ENCODE results near the gene CNOT1. TPM values are rescaled to one million over a fixed set of nuclear protein-coding genes. Genes with fewer than 3 reads are reported as not detected.

The CNOT1 gene
- total and polyA plus RNA-seq, 2 of the 4 experiments (the other 2 are of a cell fraction) = 85.5 to 357 TPM

DNA sequence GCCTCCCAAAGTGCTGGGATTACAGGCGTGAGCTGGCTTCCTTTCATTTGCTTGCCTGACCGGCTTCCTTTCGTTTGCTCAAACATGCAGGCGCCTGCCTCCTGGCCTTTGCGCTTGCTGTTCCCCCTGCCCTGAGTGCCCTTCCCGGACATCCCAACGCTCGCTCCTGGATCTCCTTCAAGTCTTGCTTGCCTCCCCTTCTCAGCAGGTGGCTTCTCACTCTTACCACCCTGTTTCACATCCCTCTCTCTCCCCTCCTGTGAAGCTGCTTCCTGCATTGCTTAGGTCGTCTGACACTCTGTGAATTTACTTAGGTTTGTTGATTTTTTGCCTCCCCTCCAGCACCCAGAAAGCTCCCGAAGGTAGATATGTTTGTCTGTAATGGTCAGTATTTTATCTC lies 155.3 kb downstream of the CNOT1 start:
- in situ Hi-C loops (cut with MboI; ENCODE audit: low sequenced_read_pairs) (no loop called here), dilution Hi-C loops (cut with HindIII; ENCODE audit: low sequenced_read_pairs, unreplicated experiment) (no loop called here), intact Hi-C loops (cut with micrococcal nuclease) (no loop called here)
- H3K4ac ChIP-seq (ENCODE audit: low read depth, low read length) = no peak overlapping the region
- no peak overlapping the region for H2BK20ac ChIP-seq (ENCODE audit: low read depth, low read length)
- no peaks in the 10 kb centered on the region for H3K36me3 ChIP-seq (ENCODE audit: control insufficient read depth, insufficient read depth, low read length)
- H3K4me3 ChIP-seq (ENCODE audit: insufficient read depth, low read depth, low read length) = no peak overlapping the region
- ChIA-PET CTCF (no interaction called here), POLR2A (ENCODE audit: unreplicated experiment) (no interaction called here)
- no peaks in the 10 kb centered on the region for H3K9me1 ChIP-seq (ENCODE audit: insufficient read depth, low read length)
- no peak overlapping the region for H2AFZ ChIP-seq (replicated peaks; ENCODE audit: low read length, poor library complexity)
- no peak overlapping the region for H3K9ac ChIP-seq (ENCODE audit: low read depth, low read length)
- H4K5ac ChIP-seq (ENCODE audit: low read depth, low read length) = no peak overlapping the region
- no peaks in the 10 kb centered on the region for H3K4me1 ChIP-seq (ENCODE audit: control insufficient read depth, insufficient read depth, low read length)
- TF ChIP-seq MXI1 (IDR thresholded peaks at IDR 0.05; ENCODE audit: borderline replicate concordance, low read depth, low read length) (no peak), FOS (IDR thresholded peaks at IDR 0.05; ENCODE audit: low read depth, low read length) (no peak), CHD1 (IDR thresholded peaks at IDR 0.05; ENCODE audit: low read depth, low read length) (no peak)
- DNase-seq = no peak
- H3K27me3 ChIP-seq (ENCODE audit: control insufficient read depth, insufficient read depth, low read length) = peaks cover 39% of the 10 kb centered on the region
- ATAC-seq (ENCODE audit: low read depth) = no peak
- 72% methylated on average over 5 of the region's 10 CpGs; no CpG with 5 or more reads in 1 of the 2 experiments for WGBS, 2 experiments (ENCODE audit: extremely low coverage in 2 of 2, insufficient read length in 1 of 2)
- H3K4me2 ChIP-seq (ENCODE audit: low read depth, low read length) = no peak overlapping the region
- H3K27ac ChIP-seq (ENCODE audit: insufficient read depth, low read length) = no peak overlapping the region
- H3K23ac ChIP-seq (ENCODE audit: low read depth, low read length) = no peak overlapping the region
- no peak overlapping the region for H3K56ac ChIP-seq (ENCODE audit: extremely low read depth, insufficient read depth, low read length)
- no peak overlapping the region for H3K18ac ChIP-seq (ENCODE audit: low read depth, low read length)
- no peak overlapping the region for H2BK15ac ChIP-seq (ENCODE audit: low read depth, low read length)
- H2BK120ac ChIP-seq (ENCODE audit: low read depth, low read length) = no peak overlapping the region
- no peaks in the 10 kb centered on the region for H3K9me3 ChIP-seq (ENCODE audit: control insufficient read depth, insufficient read depth, low read length)
- H3K79me1 ChIP-seq (ENCODE audit: low read depth in 1 of 2, low read length in 2 of 2) = no peaks in the 10 kb centered on the region
- H4K91ac ChIP-seq (ENCODE audit: insufficient read depth, low read depth, low read length) = no peak overlapping the region
- no peak overlapping the region for H3K14ac ChIP-seq (replicated peaks; ENCODE audit: low read depth, low read length)
- no peaks in the 10 kb centered on the region for H4K20me1 ChIP-seq (ENCODE audit: insufficient read depth, low read length)
- H2AK5ac ChIP-seq (ENCODE audit: low read depth, low read length) = no peak overlapping the region
- H2AK9ac ChIP-seq (replicated peaks; ENCODE audit: low read depth, low read length, poor library complexity) = no peak overlapping the region
- no peak overlapping the region for H4K8ac ChIP-seq (ENCODE audit: low read depth in 2 of 2, low read length in 2 of 2)
- H2BK5ac ChIP-seq (ENCODE audit: low read depth, low read length, poor library complexity, severe bottlenecking) = no peak overlapping the region
- no TSS peak for BruUV-seq (replicated peaks)

Measured in IMR-90 (cell line).